GM21619 (cell line): Measurements from ENCODE around the gene AMH.
"Not testable (repeated sequence)": the region's sequence is repeated elsewhere in the genome, so short reads cannot be mapped to it uniquely, and the experiment has no call there.

Experiments
- ATAC-seq: cut with Tn5 transposase; IDR thresholded peaks from one replicate; pipeline ENCODE4 v1.9.1; 2021; ENCODE audit not compliant: unreplicated experiment

The AMH gene

DNA sequence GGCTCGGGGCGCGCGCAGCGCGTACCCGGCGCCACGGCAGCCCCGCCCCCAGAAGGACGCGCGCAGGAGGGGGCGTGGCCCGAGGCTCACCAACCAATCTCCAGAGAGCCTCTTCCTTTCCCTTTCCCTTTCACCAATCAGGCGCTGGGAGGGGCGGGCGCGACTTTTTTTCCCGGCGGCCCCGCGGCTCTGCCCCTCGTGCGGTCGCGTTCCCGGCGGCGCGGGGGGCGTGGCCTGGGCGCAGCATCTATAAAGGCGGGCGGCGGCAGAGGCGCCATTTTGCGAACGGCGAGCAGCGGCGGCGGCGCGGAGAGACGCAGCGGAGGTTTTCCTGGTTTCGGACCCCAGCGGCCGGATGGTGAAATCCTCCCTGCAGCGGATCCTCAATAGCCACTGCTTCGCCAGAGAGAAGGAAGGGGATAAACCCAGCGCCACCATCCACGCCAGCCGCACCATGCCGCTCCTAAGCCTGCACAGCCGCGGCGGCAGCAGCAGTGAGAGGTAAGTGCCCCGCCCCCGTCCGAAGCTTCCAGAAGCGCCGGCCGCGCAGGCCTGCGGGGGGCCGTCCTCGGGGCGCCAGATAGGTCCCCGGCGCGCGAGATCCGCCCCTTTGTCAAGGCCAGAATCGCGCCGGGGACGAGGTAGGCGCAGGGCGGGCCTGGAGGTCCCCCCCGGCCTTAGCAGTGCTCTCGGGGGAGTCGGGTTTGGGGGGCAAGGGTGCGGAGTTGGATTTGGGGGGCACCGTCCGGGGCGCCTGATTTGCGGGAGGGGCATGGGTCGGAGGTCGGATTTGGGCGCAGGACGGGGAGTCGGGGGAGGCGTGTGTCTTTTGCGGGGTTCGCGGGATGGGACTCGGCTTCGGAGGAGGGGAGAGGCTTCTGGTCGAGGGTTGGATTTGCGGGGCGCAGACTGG lies 20.4 kb downstream of the AMH start:
- ATAC-seq = peak; percentile 29

DNA sequence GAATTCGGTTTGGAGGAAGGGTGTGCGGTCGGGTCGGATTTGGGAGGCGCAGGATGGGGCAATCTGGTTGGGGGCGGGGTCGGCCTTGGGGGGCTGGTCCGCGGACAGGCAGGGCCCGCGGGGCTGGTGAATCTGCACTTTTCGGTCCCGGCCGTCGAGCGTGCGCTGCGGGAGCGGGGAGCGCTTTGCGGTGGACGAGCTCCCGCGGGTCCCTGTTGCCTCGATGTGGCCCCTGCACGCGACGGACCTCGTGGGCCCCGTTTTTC lies 21.0 kb downstream of the AMH start:
- ATAC-seq = no peak

DNA sequence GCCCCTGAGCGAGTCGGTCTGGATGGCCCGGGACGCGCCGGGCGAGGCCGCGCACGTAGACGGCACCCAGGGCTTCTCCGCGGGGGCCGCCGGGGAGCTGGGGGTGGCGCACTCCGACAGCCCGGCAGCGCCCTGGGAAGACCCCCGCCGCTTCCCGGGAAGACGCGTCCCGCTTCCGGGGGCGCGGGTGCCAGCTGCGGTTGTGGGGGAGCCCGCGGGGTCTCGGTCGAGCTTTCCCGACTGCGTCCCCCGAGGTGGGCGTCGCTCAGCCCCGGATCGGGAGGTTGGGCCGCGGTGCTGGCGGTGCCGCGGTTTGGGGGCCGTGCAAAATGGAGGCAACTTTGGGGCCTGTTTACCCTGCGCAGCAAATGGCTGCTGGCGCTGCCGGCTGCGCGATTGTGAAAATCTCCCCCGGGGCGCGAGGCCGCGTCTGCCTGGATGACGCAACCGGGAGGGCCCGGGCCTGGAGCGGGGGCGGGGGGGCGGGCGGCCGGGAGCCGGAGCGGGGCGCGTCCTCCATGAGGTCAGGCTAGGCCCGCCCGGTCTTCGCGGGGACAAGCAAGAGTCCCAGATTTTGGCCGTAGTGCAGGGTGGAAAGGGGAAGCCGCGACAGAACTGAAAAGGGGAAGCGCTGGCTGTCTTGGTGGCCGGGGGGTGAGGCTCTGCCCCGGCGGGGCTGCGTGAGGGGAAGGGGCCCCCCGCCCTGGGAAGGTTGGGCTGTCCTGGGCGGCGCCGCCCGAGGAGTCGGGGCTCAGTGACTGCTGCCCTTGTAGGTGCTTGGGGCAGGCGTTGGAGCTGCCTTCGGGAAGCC lies 21.5 kb downstream of the AMH start:
- no peak for ATAC-seq

DNA sequence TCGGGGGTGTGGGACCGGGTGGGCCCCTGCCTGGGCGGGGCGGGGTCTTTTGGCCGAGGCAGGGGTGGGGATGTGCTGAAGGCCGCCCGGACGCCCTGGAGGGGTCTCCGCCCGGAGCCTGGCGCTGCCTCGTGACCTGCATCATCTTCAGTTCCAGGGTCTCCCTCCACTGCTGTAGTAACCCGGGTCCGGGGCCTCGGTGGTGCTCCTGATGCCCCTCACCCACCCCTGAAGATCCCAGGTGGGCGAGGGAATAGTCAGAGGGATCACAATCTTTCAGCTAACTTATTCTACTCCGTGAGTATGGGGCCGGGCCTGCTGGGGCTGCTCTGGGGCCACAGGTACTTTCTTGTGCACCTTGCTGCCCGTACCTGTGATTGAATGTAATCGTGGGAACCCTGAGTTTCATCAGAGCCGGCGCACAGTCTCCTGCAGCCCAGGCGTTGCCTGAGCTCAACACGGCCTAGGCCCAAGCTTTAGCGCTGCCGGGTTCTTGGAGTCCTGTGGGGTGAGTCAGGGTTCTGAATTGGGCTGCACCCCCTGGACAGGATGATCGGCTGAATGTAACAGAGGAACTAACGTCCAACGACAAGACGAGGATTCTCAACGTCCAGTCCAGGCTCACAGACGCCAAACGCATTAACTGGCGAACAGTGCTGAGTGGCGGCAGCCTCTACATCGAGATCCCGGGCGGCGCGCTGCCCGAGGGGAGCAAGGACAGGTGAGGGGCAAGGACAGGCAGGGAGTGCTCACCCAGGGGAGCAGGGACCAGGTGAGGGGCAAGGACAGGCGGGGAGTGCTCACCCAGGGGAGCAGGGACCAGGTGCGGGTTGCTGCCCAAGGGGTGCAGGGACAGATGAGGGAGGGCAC lies 22.3 kb downstream of the AMH start:
- ATAC-seq = no peak

DNA sequence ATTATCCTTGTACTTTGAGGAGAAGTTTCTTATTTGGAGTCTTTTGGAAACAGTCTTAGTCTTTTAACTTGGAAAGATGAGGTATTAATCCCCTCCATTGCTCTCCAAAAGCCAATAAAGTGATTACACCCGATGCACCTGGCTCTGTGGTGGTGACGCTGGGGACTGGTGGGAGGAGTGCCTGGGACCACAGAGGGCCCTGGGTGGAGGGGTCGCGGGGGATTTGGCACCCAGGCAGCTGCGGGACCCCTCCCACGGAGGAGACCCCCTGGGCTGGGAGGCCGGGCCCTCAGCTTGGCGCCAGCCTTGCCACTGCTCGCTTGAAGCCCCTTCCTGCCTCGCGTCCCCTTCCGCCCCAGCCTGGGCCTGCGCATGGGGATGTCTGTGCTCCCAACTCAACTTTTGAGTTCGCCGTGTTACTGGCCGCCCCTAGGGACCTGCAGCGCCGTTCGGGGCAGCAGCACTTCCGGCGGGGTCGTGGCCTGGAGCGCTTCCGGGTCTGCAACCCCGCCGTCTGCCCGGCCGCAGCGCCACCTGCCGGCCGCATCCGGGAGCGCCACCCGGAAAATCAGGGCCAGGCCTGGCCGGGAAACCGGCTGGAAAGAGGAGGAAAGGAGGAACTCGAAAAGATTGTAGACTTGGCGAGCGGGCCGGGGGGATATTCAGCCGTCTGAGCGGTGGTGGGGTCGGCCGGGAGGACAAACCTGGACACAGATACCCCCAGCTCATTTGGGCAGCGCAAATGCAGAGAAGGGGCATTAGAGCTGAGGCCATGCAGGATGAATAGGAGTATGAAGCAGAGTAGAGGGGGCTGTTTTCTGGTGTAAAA lies 24.4 kb downstream of the AMH start:
- ATAC-seq = peak; percentile 30

DNA sequence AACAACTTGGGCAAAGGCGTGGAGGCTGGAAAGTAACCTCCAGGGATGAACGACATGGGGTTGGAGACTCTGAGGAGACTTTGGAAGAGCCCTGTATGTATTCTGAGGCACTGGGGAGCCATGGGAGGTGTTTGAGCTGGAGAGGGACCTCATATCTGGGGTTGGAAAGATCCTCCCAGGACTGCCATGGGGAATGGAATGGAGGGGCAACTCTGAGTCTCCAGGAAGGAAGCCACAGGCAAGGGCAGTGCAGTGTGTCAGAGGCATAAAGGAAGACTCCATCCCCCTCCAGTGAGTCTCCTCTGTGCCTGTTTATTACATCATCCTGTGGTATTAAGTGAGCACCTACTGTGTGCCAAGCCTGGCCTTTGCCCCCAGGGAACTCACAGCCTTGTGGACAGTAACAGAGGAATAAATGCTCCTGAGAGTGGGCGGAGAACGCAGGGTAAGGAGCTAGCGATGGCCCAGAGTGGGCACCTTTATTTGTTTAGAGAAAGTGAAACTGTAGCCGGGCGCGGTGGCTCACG lies 25.1 kb downstream of the AMH start:
- ATAC-seq = no peak

DNA sequence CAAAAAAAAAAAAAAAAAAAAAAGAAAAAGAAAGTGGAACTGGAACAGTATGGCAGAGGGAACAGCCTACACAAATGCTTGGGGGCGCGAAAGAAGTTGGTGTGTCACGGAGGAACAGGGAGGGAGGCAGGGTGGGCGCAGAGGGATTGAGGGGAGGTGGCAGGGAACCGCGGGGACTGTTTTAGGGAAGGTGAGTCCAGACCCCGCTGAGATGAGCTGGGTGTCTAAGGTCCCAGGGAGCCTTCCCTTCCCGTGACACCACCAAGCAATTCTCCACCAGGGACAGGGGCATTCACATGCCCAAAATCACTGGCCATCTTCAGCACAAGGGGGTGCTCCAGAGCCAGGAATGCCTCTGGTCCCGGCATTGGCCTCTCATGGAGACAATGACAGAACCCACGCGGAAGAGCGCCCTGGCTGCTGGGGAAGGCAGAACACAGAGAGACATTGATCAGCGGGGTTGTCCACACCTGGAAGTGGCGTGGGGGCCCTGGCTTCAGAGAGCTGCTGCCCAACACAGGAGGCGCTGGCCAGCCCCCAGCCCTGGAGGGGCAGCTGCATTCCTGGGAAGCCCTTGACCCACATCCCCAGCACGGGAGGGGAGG lies 25.9 kb downstream of the AMH start:
- ATAC-seq = no peak

DNA sequence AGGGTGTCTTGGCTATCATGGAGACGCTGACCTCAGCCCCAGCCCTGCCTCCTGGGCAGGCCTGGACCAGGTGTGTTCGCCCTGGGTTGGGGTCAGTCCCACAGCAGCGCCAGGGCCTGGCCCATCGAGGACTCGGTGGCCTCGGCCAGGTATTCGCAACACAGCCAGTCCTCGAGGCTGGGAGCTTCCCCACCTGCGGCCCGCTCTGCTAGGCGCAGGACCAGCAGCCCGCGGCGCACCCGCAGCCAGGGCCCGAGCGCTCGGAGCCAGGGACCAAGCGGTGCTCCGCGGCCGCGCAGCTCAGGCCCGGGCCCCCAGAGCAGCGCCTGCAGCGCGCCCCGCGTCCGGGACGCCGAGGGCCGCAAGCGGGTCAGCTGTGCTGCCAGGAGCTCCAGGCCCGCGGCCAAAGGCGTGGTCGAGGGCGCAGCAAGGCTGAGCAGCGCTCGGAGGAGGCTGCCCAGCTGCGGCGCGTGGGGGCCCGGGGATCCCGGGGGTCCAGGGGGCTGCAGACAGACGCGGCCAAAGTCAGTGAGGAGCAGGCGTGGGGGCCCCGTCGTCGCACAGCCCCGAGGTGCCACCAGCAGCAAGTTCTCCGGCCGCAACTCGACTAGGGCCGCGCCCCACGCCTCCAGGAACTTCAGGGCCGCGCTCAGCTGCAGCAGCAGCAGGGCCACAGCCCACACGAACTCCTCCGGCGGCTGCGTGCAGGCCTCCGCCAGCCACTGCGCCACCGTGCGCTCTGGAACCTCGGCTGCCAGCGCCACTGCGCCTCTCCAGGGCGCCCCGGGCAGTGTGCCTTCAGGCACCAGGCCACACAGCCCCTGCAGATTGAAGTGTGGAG lies 26.7 kb downstream of the AMH start:
- no peak for ATAC-seq

DNA sequence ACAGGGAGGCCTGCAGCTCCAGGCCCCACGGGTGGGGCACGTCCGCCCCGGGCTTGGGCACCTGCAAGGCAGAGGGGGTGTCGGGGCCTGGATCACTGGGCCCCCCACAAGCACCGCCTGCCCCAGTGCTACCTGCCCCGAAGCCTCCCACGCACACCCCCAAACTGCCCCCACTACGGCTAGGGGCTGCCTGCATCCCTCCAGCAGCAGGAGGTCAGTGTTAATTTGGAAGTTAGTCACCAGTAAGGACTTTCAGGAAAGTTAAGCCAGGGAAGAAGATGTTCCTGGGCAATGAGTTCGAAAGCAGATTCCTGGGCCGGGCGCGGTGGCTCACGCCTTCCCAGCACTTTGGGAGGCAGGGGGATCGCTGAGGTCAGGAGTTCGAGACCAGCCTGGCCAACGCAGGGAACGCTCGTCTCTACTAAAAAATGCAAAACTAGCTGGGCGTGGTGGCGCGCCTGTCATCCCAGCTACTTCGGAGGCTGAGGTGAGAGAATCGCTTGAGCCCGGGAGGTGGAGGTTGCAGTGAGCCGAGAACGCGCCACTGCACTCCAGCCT lies 27.4 kb downstream of the AMH start:
- ATAC-seq = no peak

DNA sequence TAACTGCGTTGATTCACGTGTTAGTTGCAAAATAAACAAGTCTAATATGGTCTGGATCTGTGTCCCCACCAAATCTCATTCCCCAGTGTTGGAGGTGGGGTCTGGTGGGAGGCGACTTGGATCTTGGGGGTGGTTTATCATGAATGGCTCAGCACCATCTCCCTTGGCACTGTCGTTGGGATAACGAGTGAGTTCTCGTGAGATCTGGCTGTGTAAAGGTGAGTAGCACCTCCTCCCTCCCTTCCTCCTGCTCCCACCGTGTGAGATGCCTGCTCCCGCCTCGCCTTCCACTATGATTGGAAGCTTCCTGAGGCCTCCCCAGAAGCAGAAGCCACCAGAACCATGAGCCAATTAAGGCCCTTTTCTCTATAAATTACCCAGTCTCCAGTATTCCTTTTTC lies 28.0 kb downstream of the AMH start:
- no peak for ATAC-seq

DNA sequence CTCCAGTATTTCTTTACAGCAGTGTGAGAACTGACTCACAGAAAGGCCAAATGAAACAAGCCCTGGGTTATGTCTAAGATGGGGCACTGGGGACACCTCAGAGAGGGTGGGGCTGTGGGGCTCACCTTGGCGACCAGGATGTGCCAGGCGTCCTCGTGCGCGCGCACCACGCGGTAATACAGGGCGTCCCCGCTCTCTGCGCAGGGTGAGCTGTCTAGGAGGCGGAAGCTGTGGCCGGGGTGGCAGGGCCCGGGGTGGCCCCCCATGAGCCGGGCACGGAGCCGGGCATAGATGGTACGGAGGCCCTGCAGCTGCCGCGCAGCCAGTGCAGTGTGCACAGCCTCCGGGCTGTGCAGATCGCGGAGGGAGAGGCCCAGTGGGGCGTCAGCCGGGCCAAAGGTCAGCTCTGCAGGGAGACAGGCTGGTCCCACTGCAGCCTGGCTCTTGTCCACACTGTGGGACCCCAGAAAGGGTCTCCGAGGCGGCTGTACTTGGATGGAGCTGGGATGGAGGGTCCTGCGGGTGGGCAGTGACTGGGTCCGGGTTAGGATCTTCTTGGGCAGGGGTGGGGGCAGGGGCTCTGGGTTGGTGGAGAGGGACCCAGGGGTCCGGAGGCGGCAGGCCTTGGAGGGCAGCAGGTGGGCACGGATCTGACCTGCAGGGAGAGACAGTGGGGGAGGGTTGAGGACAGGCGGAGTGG lies 29.5 kb downstream of the AMH start:
- no peak for ATAC-seq

DNA sequence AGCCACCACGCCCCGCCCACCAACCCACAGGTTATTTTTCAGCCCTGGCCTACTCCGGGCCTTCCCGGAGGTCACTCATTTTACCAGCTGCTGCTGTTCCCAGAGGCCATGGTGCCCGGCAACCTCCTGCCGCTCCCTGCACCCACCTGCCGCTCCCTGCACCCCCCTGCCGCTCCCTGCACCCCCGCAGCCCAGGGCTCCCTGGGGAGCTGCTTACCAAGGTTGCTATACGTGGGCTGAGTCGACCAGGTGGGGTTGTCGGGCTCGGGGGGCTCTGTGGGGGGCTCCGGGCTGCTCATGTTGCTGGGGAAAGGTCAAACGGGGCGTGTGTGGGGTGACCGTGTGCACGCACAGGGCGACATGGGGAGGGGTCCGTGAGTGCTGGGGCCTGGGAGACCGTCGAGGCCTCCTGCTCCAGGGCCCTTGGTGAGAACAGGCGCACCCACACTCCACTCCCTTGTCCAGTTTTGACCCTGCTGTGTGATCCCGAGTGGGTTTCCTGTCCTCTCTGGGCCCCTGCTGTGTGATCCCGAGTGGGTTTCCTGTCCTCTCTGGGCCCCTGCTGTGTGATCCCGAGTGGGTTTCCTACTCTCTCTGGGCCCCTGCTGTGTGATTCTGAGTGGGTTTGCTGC lies 31.6 kb downstream of the AMH start:
- ATAC-seq = no peak

DNA sequence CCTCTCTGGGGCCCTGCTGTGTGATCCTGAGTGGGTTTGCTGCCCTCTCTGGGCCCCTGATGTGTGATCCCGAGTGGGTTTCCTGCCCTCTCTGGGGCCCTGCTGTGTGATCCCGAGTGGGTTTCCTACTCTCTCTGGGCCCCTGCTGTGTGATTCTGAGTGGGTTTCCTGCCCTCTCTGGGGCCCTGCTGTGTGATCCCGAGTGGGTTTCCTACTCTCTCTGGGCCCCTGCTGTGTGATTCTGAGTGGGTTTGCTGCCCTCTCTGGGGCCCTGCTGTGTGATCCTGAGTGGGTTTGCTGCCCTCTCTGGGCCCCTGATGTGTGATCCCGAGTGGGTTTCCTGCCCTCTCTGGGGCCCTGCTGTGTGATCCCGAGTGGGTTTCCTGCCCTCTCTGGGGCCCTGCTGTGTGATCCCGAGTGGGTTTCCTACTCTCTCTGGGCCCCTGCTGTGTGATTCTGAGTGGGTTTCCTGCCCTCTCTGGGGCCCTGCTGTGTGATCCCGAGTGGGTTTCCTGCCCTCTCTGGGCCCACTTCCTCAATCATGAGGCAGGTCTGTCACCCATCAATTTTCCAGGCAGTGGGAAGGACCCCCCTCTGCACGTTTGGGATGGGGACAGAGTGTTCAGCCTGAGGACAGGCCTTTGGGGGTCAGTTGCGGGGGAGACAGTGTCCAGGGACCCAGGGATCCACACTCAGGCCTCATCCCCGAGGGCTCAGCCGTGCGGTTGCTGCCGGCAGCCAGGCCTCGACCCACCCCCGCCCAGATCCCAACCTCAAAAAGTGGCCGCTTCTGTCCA lies 32.3 kb downstream of the AMH start:
- ATAC-seq = not testable (repeated sequence)

DNA sequence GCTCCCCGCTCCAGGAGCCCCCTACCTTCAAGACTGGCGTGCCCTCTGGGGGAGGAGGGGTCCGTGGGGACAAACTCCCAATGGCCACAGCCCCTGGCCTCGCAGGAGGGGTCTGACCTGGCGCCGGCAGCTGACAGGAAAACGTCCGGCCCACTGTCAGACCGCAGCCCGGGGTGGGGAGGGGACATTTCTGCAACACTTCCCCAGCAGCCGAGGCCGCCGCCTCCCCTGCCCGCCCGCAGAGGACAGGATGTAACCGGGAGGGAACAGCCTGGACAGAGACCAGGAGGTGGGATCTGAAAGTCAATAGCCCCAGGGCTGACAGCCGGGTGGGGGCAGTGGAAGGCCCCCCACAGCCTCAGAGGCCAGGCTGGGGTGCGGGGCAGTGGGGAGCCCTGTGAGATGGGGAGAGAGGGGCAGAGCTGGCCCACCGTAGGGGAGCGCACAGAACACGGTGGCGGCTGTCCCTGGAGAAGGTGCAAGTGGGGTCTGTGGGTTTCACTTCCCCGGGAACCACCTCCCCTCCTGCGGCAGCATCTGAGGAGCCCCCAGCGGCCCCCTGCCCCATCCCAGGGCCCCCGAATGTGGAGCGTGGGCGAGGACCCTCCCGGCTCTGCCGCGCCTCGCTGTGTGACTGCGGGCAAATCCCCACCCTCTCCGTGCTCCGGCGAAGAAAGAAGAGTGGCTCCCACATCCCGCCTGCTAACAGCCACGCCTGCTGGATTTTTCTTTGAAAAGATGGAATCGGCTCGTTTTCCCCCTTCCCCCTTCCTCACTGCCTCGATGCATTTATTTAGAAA lies 33.1 kb downstream of the AMH start, which contains the start of gene PEAK3:
Gene PEAK3, minus strand, starts transcription at position 114 of the 800 bp plus-strand sequence. CDS start 1,244 bp downstream, outside the sequence.
- no peak for ATAC-seq

DNA sequence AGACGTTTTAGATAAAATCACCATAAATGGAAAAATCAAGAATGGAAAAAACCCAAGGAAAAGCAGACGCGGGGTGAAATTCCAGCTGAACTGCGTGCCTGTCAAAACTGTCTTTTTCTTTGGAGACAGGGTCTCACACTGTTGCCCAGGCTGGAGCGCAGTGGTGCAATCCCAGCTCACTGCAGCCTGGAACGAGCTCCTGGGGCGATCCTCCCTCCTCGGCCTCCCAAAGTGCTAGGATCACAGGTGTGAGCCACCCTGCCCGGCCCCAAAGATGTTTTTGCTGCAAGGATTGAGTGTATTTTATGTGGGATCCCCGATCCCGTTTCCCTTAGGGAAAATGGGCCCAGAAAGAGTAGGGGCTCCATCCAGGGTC lies 33.7 kb downstream of the AMH start:
- no peak for ATAC-seq
